ENCODE data around the gene SRRM3. TPM values are rescaled to one million over a fixed set of nuclear protein-coding genes. Genes with fewer than 3 reads are reported as not detected.
"Not testable (repeated sequence)": the region's sequence is repeated elsewhere in the genome, so short reads cannot be mapped to it uniquely, and the experiment has no call there.

Gene SRRM3
- polyA plus RNA-seq, 6 donors from 2014 or later, result not detected

GRCh38 chr7:76242517-76243063, 40.9 kb downstream of the SRRM3 start:
- not testable (repeated sequence) for ATAC-seq (ENCODE audit: low read depth in 2 of 2); H3K36me3 Mint-ChIP-seq; H3K27ac Mint-ChIP-seq; H3K4me3 Mint-ChIP-seq; H3K9me3 Mint-ChIP-seq; H3K4me1 Mint-ChIP-seq; DNase-seq
- H3K27me3 Mint-ChIP-seq, result peaks cover 22 to 44% (median 33%) of the 10 kb centered on the region in 3 donors

GRCh38 chr7:76244781-76245391, 43.2 kb downstream of the SRRM3 start:
- Mint-ChIP-seq H3K36me3 (no peaks in the 10 kb centered on the region), H3K27me3 (peaks cover 11 to 38% (median 25%) of the 10 kb centered on the region in 3 donors), H3K4me3 (peak overlapping the region in 1 of 8 donors; percentile 22), H3K4me1 (no peaks in the 10 kb centered on the region), H3K9me3 (no peaks in the 10 kb centered on the region), H3K27ac (no peak overlapping the region)
- no peak for ATAC-seq (ENCODE audit: low read depth in 2 of 2)
- no peak for DNase-seq

- Mint-ChIP-seq H3K27ac (peak overlapping the region in 1 of 6 donors; percentile 62), H3K4me3 (no peak overlapping the region), H3K4me1 (no peaks in the 10 kb centered on the region), H3K9me3 (no peaks in the 10 kb centered on the region), H3K27me3 (peaks cover 11 to 38% (median 25%) of the 10 kb centered on the region in 3 donors), H3K36me3 (no peaks in the 10 kb centered on the region)
- DNase-seq (no peak), ATAC-seq (ENCODE audit: low read depth in 2 of 2) (no peak)
Observed at GRCh38 chr7:76246804-76247389, 45.2 kb downstream of the SRRM3 start.

GRCh38 chr7:76247938-76248337, 46.2 kb downstream of the SRRM3 start:
- DNase-seq (no peak), ATAC-seq (ENCODE audit: low read depth in 2 of 2) (no peak)
- Mint-ChIP-seq H3K36me3 (no peaks in the 10 kb centered on the region), H3K4me3 (no peak overlapping the region), H3K9me3 (no peaks in the 10 kb centered on the region), H3K27me3 (peaks cover 11 to 34% (median 25%) of the 10 kb centered on the region in 3 donors), H3K4me1 (no peaks in the 10 kb centered on the region), H3K27ac (no peak overlapping the region)

GRCh38 chr7:76252021-76252420, 50.3 kb downstream of the SRRM3 start:
- peaks cover 14 to 25% (median 23%) of the 10 kb centered on the region in 3 donors for H3K27me3 Mint-ChIP-seq
- H3K27ac Mint-ChIP-seq, result no peak overlapping the region
- H3K4me1 Mint-ChIP-seq, result no peaks in the 10 kb centered on the region
- ATAC-seq (ENCODE audit: low read depth in 2 of 2) (no peak), DNase-seq (no peak)
- H3K36me3 Mint-ChIP-seq, result no peaks in the 10 kb centered on the region
- H3K9me3 Mint-ChIP-seq, result no peaks in the 10 kb centered on the region
- no peak overlapping the region for H3K4me3 Mint-ChIP-seq

DNA sequence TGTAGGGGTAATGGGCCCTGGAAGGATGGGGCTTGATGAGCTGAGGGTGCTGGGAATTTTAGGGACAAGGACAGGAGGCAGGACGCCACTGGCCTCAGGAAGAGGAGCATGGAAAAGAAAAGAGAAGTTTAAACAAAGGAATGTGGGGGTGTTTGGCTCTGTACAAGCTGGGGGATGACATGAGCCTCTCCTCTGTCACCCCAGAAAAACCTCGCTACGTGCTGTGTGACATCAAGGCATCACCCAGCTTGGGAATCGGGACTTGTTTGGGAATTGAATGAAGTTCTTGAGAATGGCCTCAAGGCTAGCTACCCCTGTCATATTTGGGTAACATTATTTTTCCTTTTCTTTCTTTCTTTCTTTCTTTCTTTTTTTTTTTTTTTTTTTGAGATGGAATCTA, 53.1 kb downstream of the SRRM3 start:
- H3K27me3 Mint-ChIP-seq, result peaks cover 18 to 39% (median 35%) of the 10 kb centered on the region in 3 donors
- peaks cover 0 to 10% (median 0%) of the 10 kb centered on the region in 3 donors for H3K4me1 Mint-ChIP-seq
- DNase-seq, result no peak

DNA sequence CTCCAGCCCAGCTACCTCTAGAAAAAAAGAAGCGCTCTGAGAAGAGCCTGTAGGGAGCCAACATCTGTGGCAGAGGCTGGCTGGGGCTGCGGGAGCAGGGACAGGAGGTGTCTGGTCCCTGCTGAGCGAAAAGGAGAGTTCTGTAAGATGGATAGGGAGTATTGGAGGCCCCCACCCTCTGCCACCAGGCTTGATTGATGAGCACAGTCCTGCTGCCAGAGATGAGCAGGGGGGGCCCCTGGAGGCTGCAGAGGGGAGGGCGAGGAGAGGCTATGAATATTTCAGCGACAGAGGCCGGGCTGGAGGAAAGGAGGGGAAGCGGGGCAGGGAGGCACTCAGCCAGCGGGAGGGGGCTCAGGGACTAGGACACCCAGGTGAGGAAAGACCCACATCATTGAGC, 56.3 kb downstream of the SRRM3 start:
- DNase-seq, result no peak
- H3K36me3 Mint-ChIP-seq, result peaks cover 0 to 8% of the 10 kb centered on the region in 2 donors
- peaks cover under 1 to 18% (median 12%) of the 10 kb centered on the region in 3 donors for H3K4me1 Mint-ChIP-seq
- no peak for ATAC-seq (ENCODE audit: low read depth in 2 of 2)
- peaks cover 0 to 1% (median 0%) of the 10 kb centered on the region in 7 donors for H3K9me3 Mint-ChIP-seq
- peak overlapping the region in 1 of 6 donors; percentile 52 for H3K27ac Mint-ChIP-seq
- peak overlapping the region in 2 of 8 donors; percentile 20 to 79 for H3K4me3 Mint-ChIP-seq
- peaks cover 29 to 65% (median 59%) of the 10 kb centered on the region in 3 donors for H3K27me3 Mint-ChIP-seq

More for the DNA sequence above, 53.1 kb downstream of the SRRM3 start:
- Mint-ChIP-seq H3K9me3 (peaks cover 0 to 1% (median 0%) of the 10 kb centered on the region in 7 donors), H3K27ac (no peak overlapping the region), H3K36me3 (peaks cover 0 to 8% of the 10 kb centered on the region in 2 donors), H3K4me3 (no peak overlapping the region)
- ATAC-seq (ENCODE audit: low read depth in 2 of 2), result no peak

DNA sequence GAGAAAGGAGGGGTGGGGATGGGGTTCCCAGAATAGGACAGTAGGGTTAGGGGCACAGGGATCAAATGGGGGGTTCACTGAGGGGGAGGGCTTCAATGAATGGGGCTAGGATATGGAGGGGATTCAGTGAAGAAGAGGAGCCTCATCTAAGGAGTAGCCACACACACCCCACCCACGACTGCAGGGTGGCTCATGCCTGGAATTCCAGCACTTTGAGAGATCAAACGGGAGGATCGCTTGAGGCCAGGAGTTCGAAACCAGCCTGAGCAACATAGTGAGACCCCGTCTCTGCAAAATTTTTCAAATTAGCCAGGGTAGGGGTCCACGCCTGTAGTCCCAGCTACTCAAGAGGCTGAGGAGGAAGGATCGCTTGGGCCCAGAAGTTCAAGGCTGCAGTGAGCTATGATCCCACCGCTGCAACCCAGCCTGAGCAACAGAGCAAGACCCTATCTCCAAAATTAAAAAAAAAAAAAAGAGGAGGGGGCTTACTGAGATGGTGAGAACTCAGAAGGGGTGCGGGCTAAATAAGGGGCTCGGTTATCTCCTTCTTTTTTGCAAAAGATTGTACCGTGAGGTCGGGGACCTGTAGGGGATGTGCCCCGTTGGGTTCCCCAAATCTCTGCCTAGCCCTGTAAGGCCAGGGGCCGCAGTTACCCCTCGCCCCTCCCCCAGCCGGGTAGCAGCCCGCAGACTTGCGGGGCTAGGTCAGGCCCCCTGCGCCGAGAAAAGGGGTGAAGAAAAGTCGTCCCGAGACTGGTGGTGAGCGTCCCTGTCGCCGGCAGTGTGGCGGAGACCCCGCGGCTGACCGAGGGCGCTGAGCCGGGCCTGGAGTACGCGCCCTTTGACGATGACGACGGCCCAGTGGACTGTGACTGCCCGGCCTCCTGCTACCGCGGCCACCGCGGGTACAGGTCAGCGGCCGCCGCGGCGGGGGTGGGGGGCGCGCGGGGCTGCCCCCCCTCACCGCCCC, 57.7 kb downstream of the SRRM3 start:
- Mint-ChIP-seq H3K27ac (peak overlapping the region in 3 of 6 donors; percentile 27 to 70 (median 68)), H3K4me1 (peaks cover 4 to 18% (median 12%) of the 10 kb centered on the region in 3 donors), H3K27me3 (peaks cover 33 to 73% (median 67%) of the 10 kb centered on the region in 3 donors), H3K36me3 (peaks cover 0 to 8% of the 10 kb centered on the region in 2 donors), H3K9me3 (peaks cover 0 to 1% (median 0%) of the 10 kb centered on the region in 7 donors), H3K4me3 (peak overlapping the region in 7 of 8 donors; percentile 35 to 79 (median 60))
- no peak for DNase-seq
- peak; percentile 24 for ATAC-seq (ENCODE audit: low read depth in 2 of 2)

DNA sequence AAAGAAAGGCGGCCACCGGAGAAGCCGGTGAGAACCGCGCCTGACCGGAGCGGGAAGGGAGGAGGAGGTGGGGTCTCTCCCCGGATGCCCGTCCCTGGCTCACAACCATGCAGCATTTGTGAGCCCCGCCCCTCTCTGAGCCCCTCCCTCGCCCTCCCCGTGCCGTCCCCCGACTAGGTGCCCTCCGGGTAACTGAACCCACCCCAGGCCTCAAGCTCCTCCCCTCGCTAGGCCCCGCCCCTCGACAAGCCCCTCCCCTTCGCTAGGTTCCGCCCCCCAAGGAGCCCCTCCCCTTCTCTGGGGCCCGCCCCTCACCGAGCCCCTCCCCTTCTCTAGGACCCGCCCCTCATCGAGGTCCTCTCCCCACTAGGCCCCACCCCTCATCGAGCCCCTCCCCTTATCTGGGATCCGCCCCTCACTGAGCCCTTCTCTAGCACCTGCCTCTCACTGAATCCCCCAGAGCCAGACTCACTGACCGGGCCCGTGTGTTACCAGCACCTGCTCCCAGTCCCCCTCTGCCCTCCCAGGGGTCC, 58.5 kb downstream of the SRRM3 start:
- H3K4me1 Mint-ChIP-seq, result peaks cover 4 to 18% (median 12%) of the 10 kb centered on the region in 3 donors
- no peak for DNase-seq
- peak; percentile 63 to 64 for ATAC-seq (ENCODE audit: low read depth in 2 of 2)
- peak overlapping the region in 4 of 8 donors; percentile 28 to 60 (median 53) for H3K4me3 Mint-ChIP-seq
- peaks cover 0 to 8% of the 10 kb centered on the region in 2 donors for H3K36me3 Mint-ChIP-seq
- peaks cover 30 to 82% (median 75%) of the 10 kb centered on the region in 3 donors for H3K27me3 Mint-ChIP-seq
- H3K9me3 Mint-ChIP-seq, result peaks cover 0 to 1% (median 0%) of the 10 kb centered on the region in 7 donors
- H3K27ac Mint-ChIP-seq, result no peak overlapping the region

- Mint-ChIP-seq H3K27ac (peak overlapping the region in 1 of 6 donors; percentile 58), H3K36me3 (peaks cover 0 to 8% of the 10 kb centered on the region in 2 donors), H3K27me3 (peaks cover 25 to 76% (median 68%) of the 10 kb centered on the region in 3 donors), H3K4me1 (peaks cover 4 to 18% (median 12%) of the 10 kb centered on the region in 3 donors), H3K9me3 (peaks cover 0 to 1% (median 0%) of the 10 kb centered on the region in 7 donors), H3K4me3 (no peak overlapping the region)
- ATAC-seq (ENCODE audit: low read depth in 2 of 2), result no peak
- DNase-seq, result no peak
Observed at GRCh38 chr7:76261329-76261728, 59.6 kb downstream of the SRRM3 start.

DNA sequence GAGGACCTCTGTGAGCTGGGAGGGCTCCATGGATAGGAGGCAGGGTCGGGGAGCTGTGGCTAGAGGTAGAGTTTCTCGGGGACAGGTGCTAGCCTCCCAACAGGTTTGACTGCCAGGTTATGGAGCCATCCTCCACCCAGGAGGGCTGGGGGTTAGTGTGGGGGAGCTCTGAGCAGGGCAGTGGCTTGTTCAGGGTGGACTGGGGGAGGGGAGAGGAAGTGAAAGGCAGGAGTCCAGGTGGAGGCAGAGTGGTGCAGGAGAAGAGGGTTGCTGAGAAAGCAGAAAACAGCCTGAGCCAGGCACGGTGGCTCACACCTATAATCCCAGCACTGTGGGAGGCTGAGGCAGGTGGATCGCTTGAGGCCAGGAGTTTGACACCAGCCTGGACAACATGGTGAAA, 60.2 kb downstream of the SRRM3 start:
- H3K4me1 Mint-ChIP-seq, result peaks cover 4 to 22% (median 12%) of the 10 kb centered on the region in 3 donors
- DNase-seq (no peak), ATAC-seq (ENCODE audit: low read depth in 2 of 2) (no peak)
- peaks cover 0 to 1% (median 0%) of the 10 kb centered on the region in 7 donors for H3K9me3 Mint-ChIP-seq
- peaks cover 0 to 8% of the 10 kb centered on the region in 2 donors for H3K36me3 Mint-ChIP-seq
- peaks cover 24 to 72% (median 66%) of the 10 kb centered on the region in 3 donors for H3K27me3 Mint-ChIP-seq
- H3K4me3 Mint-ChIP-seq, result peak overlapping the region in 2 of 8 donors; percentile 23 to 79
- H3K27ac Mint-ChIP-seq, result no peak overlapping the region

- DNase-seq, result no peak
Observed at GRCh38 chr7:76262683-76263402, 61.1 kb downstream of the SRRM3 start.

More at GRCh38 chr7:76262683-76263402, 61.1 kb downstream of the SRRM3 start:
- no peak overlapping the region for H3K27ac Mint-ChIP-seq
- H3K4me1 Mint-ChIP-seq, result peaks cover 6 to 27% (median 15%) of the 10 kb centered on the region in 3 donors
- peaks cover 21 to 67% (median 57%) of the 10 kb centered on the region in 3 donors for H3K27me3 Mint-ChIP-seq
- peaks cover 0 to 1% (median 0%) of the 10 kb centered on the region in 7 donors for H3K9me3 Mint-ChIP-seq
- H3K36me3 Mint-ChIP-seq, result peaks cover 0 to 4% of the 10 kb centered on the region in 2 donors
- peak in 1 of 2 donors; percentile 33 for ATAC-seq (ENCODE audit: low read depth in 2 of 2)
- no peak overlapping the region for H3K4me3 Mint-ChIP-seq

Measured in naive B cell (primary cell).